Psoas muscle (tissue), 8 donors: ENCODE measurements around the gene ZBTB18. TPM values are rescaled to one million over a fixed set of nuclear protein-coding genes. Genes with fewer than 3 reads are reported as not detected.

Source experiments
- ATAC-seq, 4 donors: fragments of 200-7000 bp; cut with Tn5 transposase; one replicate each; pipeline ENCODE4 v1.9.1; 2020; ENCODE audit warnings: moderate library complexity in 3 of 4, mild to moderate bottlenecking in 2 of 4
- DNase-seq, 2 donors: peaks; one replicate each; pipeline ENCODE4 v3.0.0-alpha.2; 2020
- H3K27ac ChIP-seq: fragments of 200-600 bp; one replicate; pipeline ENCODE4 v1.8.0; 2022
- H3K27me3 ChIP-seq, 3 donors: fragments of 200-600 bp in 1 of 3; one replicate each; pipeline versions ENCODE4 v1.6.1 to v1.8.0; 2013 to 2022; ENCODE audit warnings: low read length in 2 of 3, mild to moderate bottlenecking in 2 of 3, moderate library complexity in 1 of 3; ENCODE audit not compliant: insufficient read depth in 3 of 3
- H3K36me3 ChIP-seq, 2 donors: fragments of 200-600 bp in 1 of 2; one replicate each; pipeline versions ENCODE4 v1.6.1 to v1.8.0; 2013 to 2022; ENCODE audit warnings: low read depth in 1 of 2, mild to moderate bottlenecking in 1 of 2, moderate library complexity in 1 of 2; ENCODE audit not compliant: insufficient read depth in 1 of 2
- H3K4me1 ChIP-seq: fragments of 200-600 bp; one replicate; pipeline ENCODE4 v1.8.0; 2022
- H3K4me3 ChIP-seq: fragments of 200-600 bp; one replicate; pipeline ENCODE4 v1.8.0; 2022; ENCODE audit warnings: mild to moderate bottlenecking
- H3K9me3 ChIP-seq: fragments of 200-600 bp; one replicate; pipeline ENCODE4 v1.8.0; 2022
- CTCF ChIP-seq: fragments of 200-600 bp; IDR thresholded peaks from one replicate; pipeline ENCODE4 v1.8.0; 2022; ENCODE audit warnings: antibody characterized with exemption
- WGBS, 3 donors: extraction: QIAGEN DNeasy Blood & Tissue Kit; methylation state at CpG; one replicate each; pipeline versions ENCODE4 v1.1.6 to v1.1.7; 2013; 5-methylcytosine and 5-hydroxymethylcytosine counted together
- intact Hi-C, 2 donors: fragments of 100-400 bp; cut with DNase I; formaldehyde crosslinking; loops; one replicate each; pipeline versions ENCODE4 v1.11.0 to v1.14.2; 2022
- polyA plus RNA-seq, 3 donors: library from polyadenylated mRNA; stranded (reverse); fragments of 200-250 nt; gene quantifications; one replicate each; pipeline ENCODE4 v1.2.3, GENCODE V29; 2013
- total RNA-seq, 4 donors: library from RNA; stranded (reverse); fragmentation: NEBNext Ultra II Directional in 2 of 4; extraction: Animal tissue kit (Norgen Biotek cat#: 25700) in 2 of 4; gene quantifications; one replicate each; pipeline versions ENCODE4 v1.2.1 to v1.2.4, GENCODE V29; 2021 to 2023
- donor health status: healthy with polysubstance abuse.
- donor health status: DM: no; HTN: no; CAD: no; lungs with moderate emphysema.
- donor health status: Bipolar disorder and iron deficiency.
- donor health status: healthy.
- donor health status: DM: yes; HTN: yes; CAD: no.
- donor health status: DM: no; HTN: no; CAD: no.
- donor health status: DM: no; HTN: no; CAD: no.
- donor health status: DM: yes; HTN: yes; CAD: no.

Gene ZBTB18
- total and polyA plus RNA-seq, 7 donors = 18.8 to 85.0 (median 53.8) TPM

DNA sequence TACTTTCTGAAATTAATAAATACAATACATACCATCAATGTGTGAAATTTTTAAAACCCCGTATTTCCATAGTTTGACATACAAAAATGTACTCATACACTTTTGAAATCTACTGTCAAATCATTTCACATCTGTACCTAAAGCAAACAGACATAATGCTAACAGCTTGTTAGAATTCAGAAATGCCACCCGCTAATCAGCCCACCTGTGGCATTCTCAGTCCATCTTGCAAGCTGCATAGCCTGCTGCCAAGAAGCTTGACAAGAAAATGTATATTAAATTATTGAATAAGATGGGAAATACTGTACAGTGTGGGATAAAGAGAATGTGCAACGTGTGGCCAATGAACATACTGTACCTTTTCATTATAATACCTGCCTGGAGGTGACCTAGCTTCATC, 55.1 kb downstream of the ZBTB18 start:
- intact Hi-C loops = no loop called here
- Histone ChIP-seq H3K9me3 (no peaks in the 10 kb centered on the region), H3K27me3 (peaks cover 0 to 10% (median 2%) of the 10 kb centered on the region in 3 donors), H3K4me3 (no peak overlapping the region), H3K36me3 (no peaks in the 10 kb centered on the region), H3K4me1 (no peaks in the 10 kb centered on the region), H3K27ac (no peak overlapping the region)
- WGBS, 3 donors = 90 to 92% (median 92%) methylated on average over 3 of the region's 3 CpGs
- no peak for ATAC-seq
- DNase-seq = no peak
- no peak for TF ChIP-seq CTCF

Other genes with a start within 250 kb of the ZBTB18 start
- 10 to 100 TPM in 3 of 4 donors, 1 to 10 TPM in 1; 9.8 to 25.1 (median 14.1) TPM for gene AKT3, start 201.0 kb upstream of the ZBTB18 start, total RNA-seq
- gene AKT3, start 201.0 kb upstream of the ZBTB18 start, polyA plus RNA-seq = 1 to 10 TPM; 3.3 to 3.7 (median 3.5) TPM